H1 (cell line): ENCODE results near the gene C2orf80. TPM values are rescaled to one million over a fixed set of nuclear protein-coding genes. Genes with fewer than 3 reads are reported as not detected.

Experiments
- CTCF ChIA-PET: fragments of 300-600 bp; sonication (Branson Sonifier 250); formaldehyde crosslinking; loops from one replicate; lab custom pipeline; 2021; ENCODE audit not compliant: partially characterized antibody; lab: Charles Lee
- POLR2A ChIA-PET: fragments of 300-600 bp; sonication (Branson Sonifier 250); formaldehyde crosslinking; loops from one replicate; lab custom pipeline; 2021; ENCODE audit warnings: inconsistent platforms; ENCODE audit not compliant: partially characterized antibody; lab: Charles Lee
- DNase-seq, 2 experiments: peaks; one replicate each; pipeline versions ENCODE4 v3.0.0 to v3.0.0-alpha.2; 2010 to 2022; ENCODE audit warnings: low spot score in 2 of 2, low read depth in 1 of 2, mixed read lengths in 1 of 2
- FAIRE-seq: peaks from 2 replicates; lab custom pipeline; 2011; peaks lifted over from hg19 to GRCh38; lab: Jason Lieb, UNC
- H2AFZ ChIP-seq: 2 replicates; pipeline ENCODE4 v1.8.1; 2012; ENCODE audit warnings: low read length, inconsistent platforms
- H2AK5ac ChIP-seq: 2 replicates; pipeline ENCODE4 v1.6.1; 2013; ENCODE audit warnings: low read depth, low read length
- H2BK120ac ChIP-seq: replicated peaks from 2 replicates; pipeline ENCODE3; 2013; ENCODE audit warnings: low read depth, low read length, inconsistent platforms
- H2BK12ac ChIP-seq: 2 replicates; pipeline ENCODE4 v1.6.1; 2013; ENCODE audit warnings: low read depth, low read length
- H2BK15ac ChIP-seq: 2 replicates; pipeline ENCODE4 v1.6.1; 2013; ENCODE audit warnings: low read length
- H2BK20ac ChIP-seq: 2 replicates; pipeline ENCODE4 v1.6.1; 2013; ENCODE audit warnings: low read length
- H2BK5ac ChIP-seq: 2 replicates; pipeline ENCODE4 v1.6.1; 2013; ENCODE audit warnings: low read depth, low read length
- H3K14ac ChIP-seq: 2 replicates; pipeline ENCODE4 v1.6.1; 2013; ENCODE audit warnings: inconsistent platforms; ENCODE audit not compliant: insufficient read length
- H3K18ac ChIP-seq: 2 replicates; pipeline ENCODE4 v1.6.1; 2013; ENCODE audit warnings: low read length; ENCODE audit errors: extremely low read depth
- H3K23ac ChIP-seq: 2 replicates; pipeline ENCODE4 v1.6.1; 2013; ENCODE audit warnings: inconsistent platforms; ENCODE audit not compliant: insufficient read length
- H3K23me2 ChIP-seq: 2 replicates; pipeline ENCODE4 v1.6.1; 2013; ENCODE audit warnings: low read depth, low read length
- H3K27ac ChIP-seq: 2 replicates; pipeline ENCODE4 v1.6.1; 2011; ENCODE audit warnings: low read depth, low read length, inconsistent platforms
- H3K27me3 ChIP-seq, 4 experiments: replicated peaks in 1 of 4; 1 replicate in 1 of 4; 2 replicates in 3 of 4; pipeline versions ENCODE4 v1.6.1 to v1.8.1; 2011 to 2013; ENCODE audit warnings: low read length in 3 of 4, mild to moderate bottlenecking in 3 of 4, inconsistent platforms in 2 of 4, mixed read lengths in 2 of 4, moderate library complexity in 1 of 4; ENCODE audit not compliant: control insufficient read depth in 3 of 4, insufficient read depth in 3 of 4; ENCODE audit errors: extremely low read depth in 1 of 4
- H3K36me3 ChIP-seq, 4 experiments: 2 replicates each; pipeline versions ENCODE4 v1.6.1 to v1.8.1; 2011 to 2013; ENCODE audit warnings: mild to moderate bottlenecking in 4 of 4, low read length in 3 of 4, moderate library complexity in 2 of 4, control low read depth in 1 of 4, inconsistent platforms in 1 of 4; ENCODE audit not compliant: insufficient read depth in 4 of 4, control insufficient read depth in 2 of 4
- H3K4ac ChIP-seq: replicated peaks from 2 replicates; pipeline ENCODE3; 2013; ENCODE audit warnings: low read length, low read depth, mixed read lengths, inconsistent platforms; ENCODE audit not compliant: insufficient read length
- H3K4me1 ChIP-seq, 4 experiments: replicated peaks in 1 of 4; 1 replicate in 1 of 4; 2 replicates in 3 of 4; pipeline versions ENCODE4 v1.6.1 to v1.8.1; 2011 to 2013; ENCODE audit warnings: low read length in 3 of 4, inconsistent platforms in 2 of 4, mixed read lengths in 1 of 4; ENCODE audit not compliant: insufficient read depth in 4 of 4, control insufficient read depth in 3 of 4
- H3K4me2 ChIP-seq, 2 experiments: 2 replicates each; pipeline versions ENCODE4 v1.6.1 to v1.8.1; 2011 to 2013; ENCODE audit warnings: low read depth in 2 of 2, low read length in 2 of 2, control low read depth in 1 of 2, inconsistent platforms in 1 of 2, mild to moderate bottlenecking in 1 of 2; ENCODE audit not compliant: insufficient read depth in 1 of 2
- H3K4me3 ChIP-seq, 4 experiments: fragments of 200-600, 300-600 bp in 1 of 4; sonication (generic), shearing (Covaris generic), sonication (Bioruptor Twin) in 1 of 4; 2 replicates each; pipeline versions ENCODE4 v1.5.1 to v1.8.1; 2011 to 2016; ENCODE audit warnings: low read length in 4 of 4, low read depth in 3 of 4, control low read depth in 2 of 4, inconsistent platforms in 2 of 4, mild to moderate bottlenecking in 2 of 4, mixed read lengths in 1 of 4, moderate library complexity in 1 of 4; ENCODE audit not compliant: insufficient read depth in 2 of 4; ENCODE audit errors: extremely low read depth in 1 of 4
- H3K56ac ChIP-seq: replicated peaks from 2 replicates; pipeline ENCODE3; 2013; ENCODE audit warnings: low read depth, mild to moderate bottlenecking, mixed read lengths, low read length, inconsistent platforms; ENCODE audit not compliant: insufficient read length
- H3K79me1 ChIP-seq: 2 replicates; pipeline ENCODE4 v1.6.1; 2013; ENCODE audit warnings: low read depth, low read length, control low read depth
- H3K79me2 ChIP-seq, 2 experiments: 2 replicates each; pipeline versions ENCODE4 v1.6.1 to v1.8.1; 2012 to 2013; ENCODE audit warnings: low read length in 2 of 2, mild to moderate bottlenecking in 2 of 2, inconsistent platforms in 1 of 2; ENCODE audit not compliant: insufficient read depth in 2 of 2, control insufficient read depth in 1 of 2
- H3K9ac ChIP-seq, 4 experiments: replicated peaks in 1 of 4; 1 replicate in 1 of 4; 2 replicates in 3 of 4; pipeline versions ENCODE4 v1.6.1 to v1.8.1; 2011 to 2013; ENCODE audit warnings: low read depth in 3 of 4, low read length in 3 of 4, control low read depth in 2 of 4, mild to moderate bottlenecking in 2 of 4, moderate library complexity in 2 of 4, inconsistent platforms in 1 of 4; ENCODE audit errors: extremely low read depth in 1 of 4
- H3K9me3 ChIP-seq, 2 experiments: 2 replicates each; pipeline versions ENCODE4 v1.6.1 to v1.8.1; 2012 to 2013; ENCODE audit warnings: mild to moderate bottlenecking in 2 of 2, moderate library complexity in 2 of 2, control low read depth in 1 of 2, inconsistent platforms in 1 of 2, low read depth in 1 of 2, low read length in 1 of 2, mixed read lengths in 1 of 2; ENCODE audit not compliant: insufficient read depth in 2 of 2
- H4K20me1 ChIP-seq, 2 experiments: replicated peaks in 1 of 2; 2 replicates each; pipeline versions ENCODE3 to v1.8.1; 2011 to 2013; ENCODE audit warnings: inconsistent platforms in 2 of 2, low read length in 2 of 2, mild to moderate bottlenecking in 1 of 2; ENCODE audit not compliant: insufficient read depth in 2 of 2, control insufficient read depth in 1 of 2
- H4K5ac ChIP-seq: 2 replicates; pipeline ENCODE4 v1.6.1; 2013; ENCODE audit warnings: low read length, low read depth, mixed read lengths, inconsistent platforms; ENCODE audit not compliant: insufficient read length
- H4K8ac ChIP-seq: 2 replicates; pipeline ENCODE4 v1.8.0; 2013; ENCODE audit warnings: mild to moderate bottlenecking, moderate library complexity, low read length, inconsistent platforms; ENCODE audit not compliant: insufficient read depth; ENCODE audit errors: extremely low read depth
- H4K91ac ChIP-seq: replicated peaks from 2 replicates; pipeline ENCODE3; 2013; ENCODE audit warnings: low read length, mixed read lengths, inconsistent platforms; ENCODE audit not compliant: insufficient read length
- CBX5 ChIP-seq: fragments of 300-800, 300-1000 bp; sonication (generic); IDR thresholded peaks from 2 replicates; pipeline ENCODE4 v1.7.1; 2016; ENCODE audit warnings: antibody characterized with exemption, low read length, low read depth
- POLR2A ChIP-seq, 2 experiments: IDR thresholded peaks; 1 replicate in 1 of 2; 2 replicates in 1 of 2; pipeline ENCODE4 v1.6.1; 2011; ENCODE audit warnings: low read depth in 2 of 2, low read length in 2 of 2, mild to moderate bottlenecking in 2 of 2; ENCODE audit errors: control extremely low read depth in 1 of 2
- RFX5 ChIP-seq: IDR thresholded peaks from 2 replicates; pipeline ENCODE4 v1.6.1; 2011; ENCODE audit warnings: low read depth, low read length, improper control_type of control experiment, borderline replicate concordance
- WGBS, 2 experiments: shearing (Covaris generic) in 1 of 2; methylation state at CpG; one replicate each; pipeline versions ENCODE4 v1.1.6 to v1.1.7; 2013 to 2015; ENCODE audit warnings: low lambda C conversion rate in 2 of 2, mixed read lengths in 2 of 2, inconsistent platforms in 1 of 2, low coverage in 1 of 2, missing lambda C conversion rate in 1 of 2; ENCODE audit not compliant: insufficient replicate concordance in 2 of 2, insufficient coverage in 1 of 2, insufficient read length in 1 of 2; ENCODE audit errors: extremely low coverage in 1 of 2, missing lambda C conversion rate in 1 of 2; 5-methylcytosine and 5-hydroxymethylcytosine counted together
- polyA plus RNA-seq, 7 experiments: library from polyadenylated mRNA; depleted of rRNA in 3 of 7; stranded (reverse) in 5 of 7; unstranded in 2 of 7; fragments of >200 nt in 5 of 7; fragments of 200-250 nt in 2 of 7; gene quantifications; 1 replicate in 5 of 7; 2 replicates in 1 of 7; 4 replicates in 1 of 7; pipeline versions ENCODE4 v1.2.1 to v1.2.3, GENCODE V29; 2011 to 2013; ENCODE audit warnings: missing spikeins in 2 of 7, mixed read lengths in 2 of 7
- total RNA-seq: library from RNA; stranded (reverse); fragmentation: NEBNext Ultra II Directional; extraction: Animal tissue kit (Norgen Biotek cat#: 25700); gene quantifications from 2 replicates; pipeline ENCODE4 v1.2.1, GENCODE V29; 2021

C2orf80 gene
- total and polyA plus RNA-seq, 2 of the 8 experiments (the other 6 are each of a cell fraction or from before 2014, with no cell fraction given): 0.97 to 1.1 TPM

- Histone ChIP-seq H2BK120ac (no peak overlapping the region), H2AFZ (no peak overlapping the region), H2BK12ac (no peak overlapping the region), H3K4me1 (no peaks in the 10 kb centered on the region), H3K18ac (no peak overlapping the region), H3K4me2 (no peak overlapping the region), H3K14ac (no peak overlapping the region), H3K9ac (no peak overlapping the region), H3K36me3 (no peaks in the 10 kb centered on the region), H4K5ac (no peak overlapping the region), H3K79me2 (no peaks in the 10 kb centered on the region), H2AK5ac (no peak overlapping the region), H3K4ac (no peak overlapping the region), H4K91ac (no peak overlapping the region), H4K8ac (no peak overlapping the region; the same call in 1 of the 2 replicates), H3K27ac (no peak overlapping the region), H2BK20ac (no peak overlapping the region), H4K20me1 (no peaks in the 10 kb centered on the region), H3K79me1 (no peaks in the 10 kb centered on the region), H3K9me3 (no peaks in the 10 kb centered on the region), H3K56ac (no peak overlapping the region), H3K27me3 (no peaks in the 10 kb centered on the region), H2BK5ac (no peak overlapping the region), H2BK15ac (no peak overlapping the region), H3K4me3 (no peak overlapping the region), H3K23me2 (no peaks in the 10 kb centered on the region), H3K23ac (no peak overlapping the region)
- no peak for TF ChIP-seq POLR2A (IDR thresholded peaks at IDR 0.05; ENCODE audit: control extremely low read depth in 1 of 2, low read depth in 2 of 2, low read length in 2 of 2)
- no peak for TF ChIP-seq RFX5
- TF ChIP-seq CBX5: no peak
- ChIA-PET CTCF (interaction anchor here (1.3 to 4.1 kb wide), 2 partner anchors 33 to 106 kb away, joined by 5 to 20 read pairs; no protein-coding TSS in a partner anchor), POLR2A (interaction anchor here (0.6 kb wide), 1 partner anchor 500 kb away, joined by 3 read pairs; no protein-coding TSS in a partner anchor)
- WGBS, 2 experiments: 94% methylated on average over 9 of the region's 9 CpGs; no CpG with 5 or more reads in 1 of the 2 experiments
- DNase-seq: no peak
- FAIRE-seq: no peak
These were observed 18.7 kb upstream of the C2orf80 start for GRCh38 chr2:208208335-208209085.
